Cardiac septum (tissue), 1 donor: ENCODE results near the gene ASCL2. TPM values are rescaled to one million over a fixed set of nuclear protein-coding genes. Genes with fewer than 3 reads are reported as not detected.
A peak's percentile ranks its signal among the peaks of the same experiment; 100 is the strongest.
"Not testable (repeated sequence)": the region's sequence is repeated elsewhere in the genome, so short reads cannot be mapped to it uniquely, and the experiment has no call there.

Experiments used
- DNase-seq: peaks from one replicate; pipeline ENCODE4 v3.0.0-alpha.2; 2020; ENCODE audit warnings: low spot score
- intact Hi-C: fragments of 100-400 bp; cut with DNase I; formaldehyde crosslinking; loops from one replicate; pipeline ENCODE4 v1.14.0; 2022
- total RNA-seq: library from RNA; stranded (reverse); fragmentation: NEBNext Ultra II Directional; extraction: Animal tissue kit (Norgen Biotek cat#: 25700); gene quantifications from one replicate; pipeline ENCODE4 v1.2.1, GENCODE V29; 2021
- donor health status: DM: no; HTN: no; CAD: no.

The ASCL2 gene
- total RNA-seq, 1 donor from 2014 or later: not detected

GRCh38 chr11:2250041-2250440 is 20.3 kb downstream of the ASCL2 start:
- DNase-seq: no peak
- intact Hi-C loops: no loop called here

DNA sequence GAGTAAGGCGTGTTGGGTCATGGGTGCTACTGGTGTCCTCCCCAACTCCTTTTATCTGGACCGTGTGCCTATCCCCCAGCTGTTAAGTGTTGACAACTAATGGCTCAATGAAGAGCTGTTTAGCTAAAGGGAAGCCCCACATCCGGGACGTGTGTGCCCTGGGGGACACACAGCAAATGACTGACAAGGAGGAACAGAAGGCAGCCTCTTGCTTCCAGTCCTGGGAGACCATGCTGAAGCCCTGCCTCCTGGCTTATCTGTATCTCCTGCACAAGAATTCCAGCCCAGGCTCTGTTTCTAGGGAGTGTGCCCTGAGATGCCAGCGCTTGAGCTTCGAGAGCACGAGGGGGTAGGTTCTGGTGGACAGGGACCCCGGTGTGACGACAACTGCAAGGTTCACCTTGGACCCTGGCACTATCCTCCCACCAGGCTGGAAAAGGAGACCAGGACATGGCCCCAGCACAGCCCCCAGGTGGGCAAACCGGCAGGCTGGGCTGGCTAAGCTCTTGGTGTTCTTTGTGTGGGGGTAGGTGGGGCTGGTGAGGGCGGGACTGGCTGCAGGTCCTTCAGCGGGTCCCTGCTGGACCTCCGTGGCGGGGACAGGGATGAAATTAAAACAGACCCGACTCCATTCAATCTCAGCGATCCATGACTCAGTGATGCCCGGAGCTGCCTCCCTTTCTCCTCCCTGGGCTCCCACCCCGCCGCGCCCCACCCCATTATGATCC is 21.0 kb downstream of the ASCL2 start:
- intact Hi-C loops: no loop called here
- peak; percentile 63 for DNase-seq

- DNase-seq: no peak
These were observed 21.6 kb downstream of the ASCL2 start for GRCh38 chr11:2248762-2249161.

GRCh38 chr11:2248242-2248641 is 22.1 kb downstream of the ASCL2 start:
- intact Hi-C loops: no loop called here
- DNase-seq: peak; percentile 60

More at GRCh38 chr11:2248762-2249161, 21.6 kb downstream of the ASCL2 start:
- intact Hi-C loops: no loop called here

GRCh38 chr11:2247496-2247895 is 22.9 kb downstream of the ASCL2 start:
- intact Hi-C loops: no loop called here

GRCh38 chr11:2240834-2241233 is 29.6 kb downstream of the ASCL2 start:
- DNase-seq: no peak
- intact Hi-C loops: no loop called here

More at GRCh38 chr11:2247496-2247895, 22.9 kb downstream of the ASCL2 start:
- no peak for DNase-seq

DNA sequence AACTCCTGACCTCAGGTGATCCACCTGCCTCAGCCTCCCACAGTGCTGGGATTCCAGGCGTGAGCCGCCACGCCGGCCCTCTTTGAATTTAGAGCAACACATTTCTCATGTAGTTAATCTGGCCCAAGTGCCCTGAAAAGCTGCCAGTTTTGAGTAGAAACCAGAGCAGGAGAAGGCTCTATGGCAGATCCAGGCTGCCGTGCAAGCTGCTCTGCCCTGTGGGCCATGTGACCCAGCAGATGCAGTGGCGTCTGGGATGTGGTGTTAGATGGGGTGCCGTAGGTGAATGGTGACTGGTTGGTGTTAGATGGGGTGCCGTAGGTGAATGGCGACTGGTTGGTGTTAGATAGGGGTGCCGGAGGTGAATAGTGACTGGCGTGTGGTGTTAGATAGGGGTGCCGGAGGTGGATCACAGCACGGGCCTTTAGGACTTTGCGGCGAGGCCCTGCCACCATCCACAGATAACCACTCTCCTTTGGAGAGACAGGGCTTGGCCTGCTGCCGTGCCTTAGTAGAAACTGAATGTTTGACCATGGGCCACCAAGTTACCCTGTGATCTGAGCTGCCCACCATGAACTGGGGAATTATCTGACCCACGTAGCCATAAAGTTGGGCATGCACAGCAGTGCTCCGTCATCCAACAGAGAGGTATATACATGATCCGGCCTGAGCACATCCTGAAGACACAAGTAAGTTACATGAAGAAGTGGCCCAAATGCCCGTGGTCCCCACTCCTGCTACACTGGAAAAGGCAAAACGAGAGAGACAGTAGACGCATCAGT is 32.7 kb downstream of the ASCL2 start:
- peak; percentile 41 for DNase-seq
- intact Hi-C loops: no loop called here

GRCh38 chr11:2236381-2237134 is 33.8 kb downstream of the ASCL2 start:
- peak; percentile 57 for DNase-seq
- intact Hi-C loops: not testable (repeated sequence)

GRCh38 chr11:2235588-2236326 is 34.6 kb downstream of the ASCL2 start:
- intact Hi-C loops: no loop called here
- no peak for DNase-seq

DNA sequence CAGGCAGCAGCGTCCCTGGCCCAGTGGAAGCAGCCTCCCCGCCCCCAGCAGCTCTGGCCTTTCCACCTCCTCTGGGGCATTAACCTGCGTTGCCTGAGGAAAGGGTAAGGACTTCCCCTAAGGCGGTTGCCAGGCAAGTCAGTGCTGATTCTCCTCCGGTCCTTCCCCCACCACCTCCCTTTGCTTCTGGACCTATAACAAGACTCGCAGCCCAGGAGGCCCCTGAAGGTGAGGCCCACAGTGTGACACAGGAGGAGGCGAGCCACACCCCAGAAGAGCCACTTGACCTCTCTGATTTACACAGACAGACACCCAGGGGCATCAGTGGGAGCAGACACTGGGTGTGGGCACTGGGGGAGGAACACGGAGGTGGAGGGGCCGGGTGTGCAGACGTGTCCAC is 35.4 kb downstream of the ASCL2 start:
- intact Hi-C loops: no loop called here
- no peak for DNase-seq

- DNase-seq: no peak
- intact Hi-C loops: no loop called here
These were observed 36.5 kb downstream of the ASCL2 start for GRCh38 chr11:2233693-2234455.

DNA sequence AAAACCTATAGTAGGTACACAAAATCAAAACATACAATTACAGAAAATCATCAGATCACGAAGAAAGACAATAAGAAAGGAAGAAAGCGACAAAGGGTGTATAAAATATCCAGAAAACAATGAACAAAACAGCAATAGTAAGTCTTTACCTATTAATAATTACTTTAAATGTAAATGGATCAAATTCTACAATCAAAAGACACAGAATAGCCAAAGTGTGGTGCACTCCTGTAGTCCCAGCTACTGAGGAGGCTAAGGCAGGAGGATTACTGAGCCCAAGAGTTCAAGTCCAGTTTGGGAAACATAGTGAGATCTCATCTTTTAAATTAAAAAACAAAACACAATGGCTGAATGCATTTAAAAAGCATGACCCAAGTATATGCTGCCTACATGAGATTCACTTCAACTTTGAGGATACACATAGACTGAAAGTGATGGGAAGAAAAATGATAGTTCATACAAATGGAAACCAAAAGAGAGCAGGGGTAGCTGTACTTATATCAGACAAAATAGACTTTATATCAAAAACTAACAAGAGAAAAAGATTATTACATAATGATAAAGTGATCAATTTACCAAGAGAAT is 40.6 kb downstream of the ASCL2 start:
- intact Hi-C loops: no loop called here
- no peak for DNase-seq

DNA sequence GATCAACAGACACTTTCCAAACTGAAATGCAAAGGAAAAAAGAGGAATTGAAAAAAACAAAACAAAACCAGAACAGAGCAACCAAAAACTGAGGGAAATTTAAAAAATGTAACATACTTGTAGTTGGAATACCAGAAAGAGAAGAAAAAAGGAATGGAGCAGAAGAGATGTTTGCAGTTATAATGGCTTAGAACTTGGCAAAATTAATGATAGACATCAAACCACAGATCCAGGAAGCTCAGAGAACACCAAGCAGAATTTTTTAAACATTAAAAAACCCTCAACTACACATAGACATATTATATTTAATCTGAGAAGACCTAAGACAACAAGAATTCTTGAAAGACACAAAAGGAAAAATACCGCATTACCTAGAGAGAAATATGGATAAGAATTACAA is 46.1 kb downstream of the ASCL2 start:
- intact Hi-C loops: no loop called here

DNA sequence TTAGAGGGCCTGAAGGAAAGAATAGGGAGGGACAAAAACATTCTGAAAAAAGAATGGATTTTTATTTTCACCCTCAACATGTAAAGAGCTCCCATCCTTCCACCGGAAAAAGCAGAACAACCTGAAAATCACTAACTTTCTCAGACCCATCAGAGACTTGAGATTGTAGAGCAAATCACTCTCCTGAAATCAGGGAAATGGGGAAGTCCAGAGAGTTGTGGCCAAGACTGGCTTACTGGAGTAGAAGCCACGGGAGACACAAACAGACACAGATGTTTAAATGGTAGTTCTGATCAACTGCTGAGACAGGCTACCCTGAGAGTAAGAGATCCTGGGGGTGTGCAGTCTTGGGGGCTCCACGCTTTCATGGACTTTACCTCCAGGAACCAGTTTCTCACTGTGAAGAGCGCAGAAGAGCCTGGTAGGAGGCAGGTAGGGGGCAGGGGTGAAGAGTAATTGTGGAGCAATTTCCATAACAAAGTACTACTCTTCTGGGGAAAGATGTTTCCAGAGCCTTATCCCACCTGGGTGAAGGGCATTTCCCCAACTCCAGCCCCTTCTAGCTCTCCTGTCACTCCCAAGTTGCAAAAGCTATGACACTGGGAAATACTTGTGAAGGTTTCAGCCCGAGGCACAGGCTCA is 47.1 kb downstream of the ASCL2 start:
- intact Hi-C loops: no loop called here
- no peak for DNase-seq

More for the DNA sequence above, 46.1 kb downstream of the ASCL2 start:
- no peak for DNase-seq

GRCh38 chr11:2222451-2222850 is 47.9 kb downstream of the ASCL2 start:
- DNase-seq: no peak
- intact Hi-C loops: no loop called here

DNA sequence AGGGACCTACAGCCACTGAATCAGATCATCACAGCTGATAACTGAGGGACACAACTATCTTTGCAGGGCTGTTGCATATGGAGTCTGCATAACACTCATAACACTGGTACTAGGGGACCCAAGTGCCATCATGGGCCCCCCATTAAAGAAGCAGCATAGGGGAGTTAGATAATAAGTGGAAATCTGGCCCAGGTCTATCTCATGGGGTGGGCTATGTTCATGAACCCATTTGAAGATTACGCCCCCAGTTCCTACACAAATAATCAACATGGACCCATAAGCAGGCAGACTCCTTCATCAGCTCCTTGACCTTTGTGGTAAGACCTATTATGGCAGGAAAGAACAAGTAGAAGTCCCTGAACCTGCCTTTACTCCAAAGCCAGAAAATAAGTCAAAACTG is 48.8 kb downstream of the ASCL2 start:
- no peak for DNase-seq
- intact Hi-C loops: no loop called here

DNA sequence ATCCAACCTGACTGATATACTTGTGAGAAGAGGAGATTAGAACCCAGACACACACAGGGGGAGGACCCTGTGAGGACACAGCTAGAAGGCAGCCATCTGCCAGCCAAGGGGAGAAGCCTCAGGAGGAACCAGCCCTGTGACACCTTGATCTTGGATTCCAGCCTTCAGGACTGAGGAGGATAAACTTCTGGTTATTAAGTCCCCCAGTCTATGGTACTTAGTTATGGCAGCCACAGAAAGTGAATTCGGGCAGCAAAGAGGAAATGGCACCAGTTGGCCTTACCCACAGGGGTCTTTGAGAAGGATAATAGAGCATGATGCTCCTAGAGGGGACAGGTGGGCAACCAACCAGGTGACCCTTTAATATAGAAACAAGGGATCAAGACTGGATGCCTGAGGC is 49.4 kb downstream of the ASCL2 start:
- DNase-seq: no peak
- intact Hi-C loops: no loop called here

DNA sequence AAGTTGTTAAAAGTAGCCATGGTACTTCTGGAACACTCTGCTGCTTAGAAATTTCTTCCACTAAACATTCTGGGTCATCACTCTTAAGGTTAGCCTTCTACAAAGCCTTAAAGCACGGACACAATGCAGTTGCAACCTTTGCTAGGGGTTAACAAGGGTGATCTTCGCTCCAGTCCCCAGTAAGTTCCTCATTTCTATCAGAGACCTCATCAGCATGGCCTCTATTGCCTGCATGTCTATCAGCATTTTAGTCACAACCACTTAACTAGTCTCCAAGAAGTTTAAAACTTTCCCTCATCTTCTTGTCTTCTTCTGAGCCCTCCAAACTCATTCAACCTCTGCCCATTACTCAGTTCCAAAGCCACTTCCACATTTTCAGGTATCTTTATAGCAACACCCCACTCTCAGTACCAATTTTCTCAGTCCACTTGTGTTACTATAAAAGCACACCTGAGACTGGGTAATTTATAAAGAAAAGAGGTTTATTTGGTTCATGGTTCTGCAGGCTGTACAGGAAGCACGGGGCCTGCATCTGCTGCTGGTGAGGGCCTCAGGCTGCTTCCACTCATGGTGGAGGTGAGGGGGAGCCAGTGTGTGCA is 50.1 kb downstream of the ASCL2 start:
- intact Hi-C loops: no loop called here

More for the DNA sequence above, 50.1 kb downstream of the ASCL2 start:
- no peak for DNase-seq
